HepG2 (cell line): ENCODE results near the gene COA4. TPM values are rescaled to one million over a fixed set of nuclear protein-coding genes. Genes with fewer than 3 reads are reported as not detected.

Experiments used
- ARID5B ChIP-seq: IDR thresholded peaks from 2 replicates; pipeline ENCODE4 v1.4.0; 2020; ENCODE audit warnings: mild to moderate bottlenecking, missing genetic modification reagents
- ELF4 ChIP-seq: sonication (generic); formaldehyde crosslinking; IDR thresholded peaks from 2 replicates; pipeline ENCODE4 v1.5.0; 2020; ENCODE audit warnings: missing genetic modification reagents, mild to moderate bottlenecking, moderate library complexity, borderline replicate concordance
- HIVEP1 ChIP-seq: sonication (generic); formaldehyde crosslinking; IDR thresholded peaks from 2 replicates; pipeline ENCODE4 v1.4.0; 2020; ENCODE audit warnings: mild to moderate bottlenecking, missing genetic modification reagents
- HOXA5 ChIP-seq: sonication (generic); formaldehyde crosslinking; IDR thresholded peaks from 2 replicates; pipeline ENCODE4 v1.4.0; 2020; ENCODE audit warnings: missing genetic modification reagents
- LCORL ChIP-seq, 2 experiments: fragments of 450-650 bp in 1 of 2; sonication (generic) in 1 of 2; formaldehyde crosslinking in 1 of 2; IDR thresholded peaks; 2 replicates each; pipeline versions ENCODE4 v1.5.0 to v1.6.1; 2017 to 2020; ENCODE audit warnings: antibody characterized with exemption in 1 of 2, missing genetic modification reagents in 1 of 2
- PBX3 ChIP-seq: sonication (generic); formaldehyde crosslinking; IDR thresholded peaks from 2 replicates; pipeline ENCODE4 v1.8.1; 2023; ENCODE audit warnings: missing genetic modification reagents, inconsistent platforms, borderline replicate concordance
- PHF5A ChIP-seq: IDR thresholded peaks from one replicate; pipeline ENCODE4 v1.6.1; 2018; ENCODE audit warnings: low read depth, missing genetic modification reagents; ENCODE audit not compliant: unreplicated experiment
- RARA ChIP-seq: IDR thresholded peaks from 2 replicates; pipeline ENCODE4 v1.6.1; 2016; ENCODE audit warnings: missing genetic modification reagents, missing compliant biosample characterization
- SNAPC5 ChIP-seq: sonication (generic); formaldehyde crosslinking; IDR thresholded peaks from 2 replicates; pipeline ENCODE4 v1.8.1; 2023; ENCODE audit warnings: mild to moderate bottlenecking, missing genetic modification reagents, borderline replicate concordance
- SRSF9 ChIP-seq: fragments of 200-400 bp; formaldehyde crosslinking; IDR thresholded peaks from 2 replicates; pipeline ENCODE4 v1.6.1; 2018; ENCODE audit warnings: borderline replicate concordance, mild to moderate bottlenecking, low read depth, low read length; ENCODE audit not compliant: insufficient read depth, poor library complexity, severe bottlenecking
- SRY ChIP-seq: sonication (generic); formaldehyde crosslinking; IDR thresholded peaks from 2 replicates; pipeline ENCODE4 v1.8.0; 2022; ENCODE audit warnings: mild to moderate bottlenecking, missing genetic modification reagents
- ZBTB21 ChIP-seq: sonication (generic); formaldehyde crosslinking; IDR thresholded peaks from 2 replicates; pipeline ENCODE4 v1.4.0; 2020; ENCODE audit warnings: missing genetic modification reagents
- ZFP36L1 ChIP-seq: sonication (generic); formaldehyde crosslinking; IDR thresholded peaks from 2 replicates; pipeline ENCODE4 v1.8.0; 2022; ENCODE audit warnings: mild to moderate bottlenecking, missing genetic modification reagents, moderate library complexity
- ZNF234 ChIP-seq: sonication (generic); formaldehyde crosslinking; conservative IDR thresholded peaks from 2 replicates; pipeline ENCODE4 v1.5.1; 2020; ENCODE audit warnings: mild to moderate bottlenecking, missing genetic modification reagents
- ZNF292 ChIP-seq: sonication (generic); formaldehyde crosslinking; IDR thresholded peaks from 2 replicates; pipeline ENCODE4 v1.8.1; 2022; ENCODE audit warnings: mild to moderate bottlenecking, low read depth, missing genetic modification reagents, borderline replicate concordance
- ZNF598 ChIP-seq: sonication (generic); formaldehyde crosslinking; IDR thresholded peaks from 2 replicates; pipeline ENCODE4 v1.5.1; 2020; ENCODE audit warnings: mild to moderate bottlenecking, missing genetic modification reagents, borderline replicate concordance
- ZNF672 ChIP-seq: sonication (generic); formaldehyde crosslinking; IDR thresholded peaks from 2 replicates; pipeline ENCODE4 v1.8.1; 2022; ENCODE audit warnings: missing genetic modification reagents
- polyA plus RNA-seq, 8 experiments: library from polyadenylated mRNA; depleted of rRNA in 3 of 8; stranded (reverse) in 7 of 8; unstranded in 1 of 8; fragments of >200 nt; fragmentation: Illumina TruSeq in 4 of 8; extraction: Trizol in 4 of 8; gene quantifications; 2 replicates each; pipeline versions ENCODE4 v1.2.1 to v1.2.3, GENCODE V29; 2011 to 2016; ENCODE audit warnings: low read depth in 4 of 8, missing spikeins in 1 of 8, mixed read lengths in 1 of 8; ENCODE audit not compliant: insufficient read depth in 1 of 8
- total RNA-seq, 5 experiments: library from RNA; depleted of rRNA; stranded (reverse); fragments of >200 nt; fragmentation: Illumina TruSeq; extraction: Trizol; gene quantifications; 2 replicates each; pipeline ENCODE4 v1.2.3, GENCODE V29; 2016; ENCODE audit warnings: low read depth in 1 of 5
- TF ChIP-seq, protein P1 (sequence below): sonication (generic); formaldehyde crosslinking; IDR thresholded peaks from 2 replicates; pipeline ENCODE4 v1.4.0; 2020; ENCODE audit warnings: mild to moderate bottlenecking, missing genetic modification reagents
- TF ChIP-seq, protein P2 (sequence below): sonication (generic); formaldehyde crosslinking; IDR thresholded peaks from 2 replicates; pipeline ENCODE4 v1.4.0; 2020; ENCODE audit warnings: missing genetic modification reagents

Gene COA4
- total and polyA plus RNA-seq, 2 of the 13 experiments (the other 11 are each of a cell fraction or from before 2014, with no cell fraction given), result 107 to 109 TPM

DNA sequence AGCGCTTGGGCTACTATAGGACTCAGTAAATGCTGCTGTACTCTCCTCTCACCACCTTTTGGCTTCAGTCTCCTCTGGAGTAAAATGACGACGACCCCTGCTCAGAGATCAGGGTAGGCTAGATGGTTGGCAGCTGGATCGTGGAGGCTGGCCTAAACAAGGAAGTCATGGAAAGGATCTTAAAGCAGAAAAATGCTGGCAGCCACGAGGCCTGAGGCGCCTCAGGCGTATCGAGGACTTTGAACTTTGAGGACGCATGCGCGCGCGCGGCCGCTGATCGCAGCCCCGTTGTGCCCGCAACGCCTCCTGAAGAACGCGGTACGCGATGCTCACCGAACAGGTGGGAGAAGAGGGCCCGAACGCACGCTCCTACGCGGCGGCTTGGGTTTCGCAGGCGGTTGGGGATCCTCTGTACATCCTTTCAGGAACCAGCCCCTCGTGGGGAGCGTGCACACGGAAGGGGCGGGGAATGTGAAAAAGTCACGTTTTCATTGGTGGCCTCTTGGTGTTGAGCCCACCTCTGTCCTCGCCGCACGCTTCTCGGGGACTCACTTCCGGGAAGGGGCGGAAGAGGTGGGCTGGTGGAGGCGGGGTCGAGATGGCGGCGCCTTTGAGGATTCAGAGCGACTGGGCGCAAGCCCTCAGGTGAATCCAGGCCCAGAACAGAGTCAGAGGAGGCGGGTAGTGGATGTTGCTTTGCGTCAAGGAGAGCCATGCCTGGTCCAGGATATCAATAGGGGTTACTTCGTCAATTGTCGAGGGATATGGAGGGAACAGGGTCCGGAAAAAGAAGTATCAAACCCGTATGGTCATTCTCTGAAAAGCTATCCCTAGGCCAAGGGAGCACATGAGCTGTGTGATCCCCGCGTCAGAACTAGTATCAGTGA lies at the start of gene COA4, which contains the start of gene PAAF1 (continued):
- TF ChIP-seq, protein P1, sequence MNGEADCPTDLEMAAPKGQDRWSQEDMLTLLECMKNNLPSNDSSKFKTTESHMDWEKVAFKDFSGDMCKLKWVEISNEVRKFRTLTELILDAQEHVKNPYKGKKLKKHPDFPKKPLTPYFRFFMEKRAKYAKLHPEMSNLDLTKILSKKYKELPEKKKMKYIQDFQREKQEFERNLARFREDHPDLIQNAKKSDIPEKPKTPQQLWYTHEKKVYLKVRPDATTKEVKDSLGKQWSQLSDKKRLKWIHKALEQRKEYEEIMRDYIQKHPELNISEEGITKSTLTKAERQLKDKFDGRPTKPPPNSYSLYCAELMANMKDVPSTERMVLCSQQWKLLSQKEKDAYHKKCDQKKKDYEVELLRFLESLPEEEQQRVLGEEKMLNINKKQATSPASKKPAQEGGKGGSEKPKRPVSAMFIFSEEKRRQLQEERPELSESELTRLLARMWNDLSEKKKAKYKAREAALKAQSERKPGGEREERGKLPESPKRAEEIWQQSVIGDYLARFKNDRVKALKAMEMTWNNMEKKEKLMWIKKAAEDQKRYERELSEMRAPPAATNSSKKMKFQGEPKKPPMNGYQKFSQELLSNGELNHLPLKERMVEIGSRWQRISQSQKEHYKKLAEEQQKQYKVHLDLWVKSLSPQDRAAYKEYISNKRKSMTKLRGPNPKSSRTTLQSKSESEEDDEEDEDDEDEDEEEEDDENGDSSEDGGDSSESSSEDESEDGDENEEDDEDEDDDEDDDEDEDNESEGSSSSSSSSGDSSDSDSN (CRISPR knock-in tag), result peak; percentile 91
- TF ChIP-seq ELF4 (peak; percentile 96), ZNF598 (no peak; the same call in 1 of the 2 replicates), ZBTB21 (no peak; the same call in 1 of the 2 replicates), PHF5A (CRISPR knock-in tag) (no peak), SNAPC5 (CRISPR knock-in tag) (no peak), HIVEP1 (CRISPR knock-in tag) (peak; percentile 92), ZFP36L1 (CRISPR knock-in tag) (peak; percentile 4; the same call in 1 of the 2 replicates), SRY (CRISPR knock-in tag) (0 out of 2 replicates have a peak, but pooled peaks have one; percentile 36), ARID5B (CRISPR knock-in tag) (no peak; the same call in none of the 2 replicates), LCORL (IDR thresholded peaks at IDR 0.05) (no peak), LCORL (CRISPR knock-in tag; IDR thresholded peaks at IDR 0.05) (peak; percentile 62; the same call in 1 of the 2 replicates), SRSF9 (no peak), PBX3 (no peak), HOXA5 (CRISPR knock-in tag) (peak; percentile 75; the same call in 1 of the 2 replicates), ZNF234 (CRISPR knock-in tag) (no peak; the same call in 1 of the 2 replicates), RARA (CRISPR knock-in tag) (no peak; the same call in 1 of the 2 replicates), ZNF292 (CRISPR knock-in tag) (peak; percentile 46; the same call in 1 of the 2 replicates), ZNF672 (CRISPR knock-in tag) (no peak)
- TF ChIP-seq, protein P2, sequence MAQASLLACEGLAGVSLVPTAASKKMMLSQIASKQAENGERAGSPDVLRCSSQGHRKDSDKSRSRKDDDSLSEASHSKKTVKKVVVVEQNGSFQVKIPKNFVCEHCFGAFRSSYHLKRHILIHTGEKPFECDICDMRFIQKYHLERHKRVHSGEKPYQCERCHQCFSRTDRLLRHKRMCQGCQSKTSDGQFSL (CRISPR knock-in tag), result no peak
